T-cell (primary cell): ENCODE data around the gene ARHGEF25. TPM values are rescaled to one million over a fixed set of nuclear protein-coding genes. Genes with fewer than 3 reads are reported as not detected.

Source experiments
- ATAC-seq, 4 experiments: fragments of 200-7000 bp in 3 of 4; fragments of 150-1000 bp in 1 of 4; cut with Tn5 transposase; replicated peaks in 1 of 4; 1 replicate in 3 of 4; 2 replicates in 1 of 4; pipeline ENCODE4 v1.10.0; 2021; ENCODE audit warnings: moderate library complexity in 3 of 4, mild to moderate bottlenecking in 2 of 4, moderate number of reproducible peaks in 1 of 4
- CTCF ChIA-PET, 2 donors: fragments of 300-600 bp; sonication (Branson Sonifier 250); formaldehyde crosslinking; loops; one replicate each; lab custom pipeline; 2022; ENCODE audit warnings: antibody characterized with exemption in 2 of 2; lab: Charles Lee
- POLR2A ChIA-PET, 2 donors: fragments of 300-600 bp; sonication (Branson Sonifier 250); formaldehyde crosslinking; loops; one replicate each; lab custom pipeline; 2022; ENCODE audit warnings: antibody characterized with exemption in 2 of 2; lab: Charles Lee
- DNase-seq, 35 experiments: peaks; one replicate each; pipeline versions ENCODE4 v3.0.0 to v3.0.0-alpha.2; 2013 to 2023
- H3K27ac ChIP-seq: one replicate; pipeline ENCODE4 v1.5.1; 2013; ENCODE audit warnings: low read length
- H3K27me3 ChIP-seq, 2 experiments: replicated peaks in 1 of 2; 1 replicate in 1 of 2; 2 replicates in 1 of 2; pipeline versions ENCODE4 v1.6.1 to v1.7.0; 2013; ENCODE audit warnings: low read length in 1 of 2, mixed read lengths in 1 of 2; ENCODE audit not compliant: control insufficient read depth in 2 of 2, insufficient read depth in 2 of 2; ENCODE audit errors: extremely low read depth in 1 of 2
- H3K36me3 ChIP-seq, 2 donors: 1 replicate in 1 of 2; 2 replicates in 1 of 2; pipeline versions ENCODE4 v1.6.1 to v1.7.0; 2013; ENCODE audit warnings: low read length in 1 of 2; ENCODE audit not compliant: control insufficient read depth in 2 of 2, insufficient read depth in 1 of 2; ENCODE audit errors: extremely low read depth in 1 of 2
- H3K4me1 ChIP-seq, 2 experiments: 1 replicate in 1 of 2; 2 replicates in 1 of 2; pipeline versions ENCODE4 v1.6.1 to v1.7.0; 2013; ENCODE audit warnings: low read length in 2 of 2, mixed read lengths in 1 of 2; ENCODE audit not compliant: insufficient read depth in 2 of 2, control insufficient read depth in 1 of 2; ENCODE audit errors: extremely low read depth in 1 of 2
- H3K4me3 ChIP-seq, 2 donors: 1 replicate in 1 of 2; 2 replicates in 1 of 2; pipeline versions ENCODE4 v1.5.1 to v1.7.0; 2013; ENCODE audit warnings: mild to moderate bottlenecking in 2 of 2, low read length in 1 of 2, moderate library complexity in 1 of 2; ENCODE audit not compliant: control insufficient read depth in 1 of 2; ENCODE audit errors: extremely low read depth in 1 of 2
- H3K9me3 ChIP-seq: 2 replicates; pipeline ENCODE4 v1.7.0; 2013
- H3K27ac Mint-ChIP-seq, 2 donors: one replicate each; pipeline ENCODE4 v1.8.0; 2020 to 2021; ENCODE audit warnings: mild to moderate bottlenecking in 2 of 2, mixed read lengths in 2 of 2
- H3K27me3 Mint-ChIP-seq, 2 donors: one replicate each; pipeline ENCODE4 v1.8.0; 2021 to 2022; ENCODE audit warnings: mixed read lengths in 2 of 2
- H3K36me3 Mint-ChIP-seq: one replicate; pipeline ENCODE4 v1.8.0; 2021; ENCODE audit warnings: mixed read lengths
- H3K4me1 Mint-ChIP-seq, 3 donors: one replicate each; pipeline ENCODE4 v1.8.0; 2020 to 2022; ENCODE audit warnings: mixed read lengths in 3 of 3, mild to moderate bottlenecking in 1 of 3
- H3K4me3 Mint-ChIP-seq, 3 donors: one replicate each; pipeline ENCODE4 v1.8.0; 2020 to 2022; ENCODE audit warnings: mild to moderate bottlenecking in 3 of 3, mixed read lengths in 3 of 3, moderate library complexity in 3 of 3
- H3K9me3 Mint-ChIP-seq, 3 donors: one replicate each; pipeline ENCODE4 v1.8.0; 2020 to 2022; ENCODE audit warnings: mixed read lengths in 3 of 3
- WGBS: methylation state at CpG from one replicate; pipeline ENCODE4 v1.1.5; 2013; ENCODE audit warnings: missing lambda C conversion rate; ENCODE audit not compliant: insufficient coverage; 5-methylcytosine and 5-hydroxymethylcytosine counted together
- total RNA-seq, 35 experiments: library from RNA in 6 of 35; stranded (reverse) in 6 of 35; fragments of 120-200 nt in 1 of 35; gene quantifications; one replicate each; pipeline versions ENCODE4 v1.2.1 to v1.2.4 and lab custom pipeline; 2013 to 2026

The ARHGEF25 gene
- total RNA-seq, 5 donors from 2014 or later (not counting 1 experiment from before 2014, with no cell fraction given) = 0.67 to 1.4 (median 0.84) TPM

DNA sequence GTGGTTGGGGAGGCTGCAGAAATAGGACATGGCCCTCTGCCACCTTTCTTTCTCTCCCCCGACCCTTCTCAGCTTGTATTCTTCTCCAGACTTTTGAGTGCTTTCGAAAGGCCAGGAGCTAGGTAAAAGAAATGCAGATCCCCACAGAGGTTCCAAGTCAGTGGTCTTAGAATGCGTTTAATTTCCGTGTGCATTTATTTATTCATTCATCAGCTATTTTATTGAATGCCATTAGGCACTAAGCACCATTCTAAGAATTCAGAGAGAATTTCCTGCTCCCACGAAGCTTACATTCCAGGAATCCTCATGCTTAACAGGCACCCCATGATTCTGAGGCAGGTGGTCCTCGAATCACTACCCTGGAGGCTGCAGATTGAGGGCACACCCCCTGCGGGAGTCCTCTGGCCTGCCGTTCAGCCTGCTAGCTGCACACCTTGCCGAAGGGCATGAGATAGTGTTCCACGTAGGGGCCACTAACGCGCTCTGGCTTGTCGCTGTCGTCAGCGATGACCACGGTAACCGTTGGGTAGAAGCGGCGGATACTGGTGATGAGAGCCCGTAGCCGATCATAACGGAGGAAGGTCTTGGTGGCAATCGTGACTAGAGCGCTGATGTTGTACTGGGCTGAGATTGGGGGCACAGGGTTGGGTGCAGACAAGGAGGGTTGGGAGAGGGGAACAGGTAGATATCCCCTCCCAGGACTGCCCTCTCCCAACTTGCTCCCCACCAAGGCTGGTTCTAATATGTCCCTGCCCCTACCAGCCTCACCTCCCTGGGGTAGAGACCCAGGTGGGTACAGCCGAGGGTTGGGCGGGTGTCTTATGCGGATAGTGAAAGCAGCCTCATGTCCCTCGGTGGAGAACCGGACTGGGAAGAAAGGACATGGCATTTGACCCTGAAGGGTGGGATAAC is 17.3 kb downstream of the ARHGEF25 start:
- ATAC-seq (no peak), DNase-seq (peak in 1 of 35 experiments; percentile 0)
- H3K36me3 Mint-ChIP-seq = no peaks in the 10 kb centered on the region
- H3K4me1 Mint-ChIP-seq = peaks cover 9 to 23% (median 17%) of the 10 kb centered on the region in 3 donors
- ChIA-PET CTCF (interaction anchor here (0.6 to 1.2 kb wide), 3 partner anchors 106 to 252 kb away, joined by 3 to 4 read pairs (median 3); no protein-coding TSS in a partner anchor), POLR2A (no interaction called here)
- H3K36me3 ChIP-seq = no peaks in the 10 kb centered on the region
- H3K9me3 Mint-ChIP-seq = no peaks in the 10 kb centered on the region
- H3K4me3 ChIP-seq = no peak overlapping the region
- H3K27ac Mint-ChIP-seq = no peak overlapping the region
- H3K27ac ChIP-seq = no peak overlapping the region
- no peaks in the 10 kb centered on the region for H3K9me3 ChIP-seq
- peaks cover 15 to 94% of the 10 kb centered on the region in 2 experiments for H3K27me3 ChIP-seq
- WGBS = 43% methylated on average over 21 of the region's 29 CpGs
- H3K4me1 ChIP-seq = peaks cover 0 to 28% of the 10 kb centered on the region in 2 experiments
- H3K4me3 Mint-ChIP-seq = peak overlapping the region in 1 of 3 donors; percentile 56
- peaks cover 66 to 83% of the 10 kb centered on the region in 2 donors for H3K27me3 Mint-ChIP-seq

DNA sequence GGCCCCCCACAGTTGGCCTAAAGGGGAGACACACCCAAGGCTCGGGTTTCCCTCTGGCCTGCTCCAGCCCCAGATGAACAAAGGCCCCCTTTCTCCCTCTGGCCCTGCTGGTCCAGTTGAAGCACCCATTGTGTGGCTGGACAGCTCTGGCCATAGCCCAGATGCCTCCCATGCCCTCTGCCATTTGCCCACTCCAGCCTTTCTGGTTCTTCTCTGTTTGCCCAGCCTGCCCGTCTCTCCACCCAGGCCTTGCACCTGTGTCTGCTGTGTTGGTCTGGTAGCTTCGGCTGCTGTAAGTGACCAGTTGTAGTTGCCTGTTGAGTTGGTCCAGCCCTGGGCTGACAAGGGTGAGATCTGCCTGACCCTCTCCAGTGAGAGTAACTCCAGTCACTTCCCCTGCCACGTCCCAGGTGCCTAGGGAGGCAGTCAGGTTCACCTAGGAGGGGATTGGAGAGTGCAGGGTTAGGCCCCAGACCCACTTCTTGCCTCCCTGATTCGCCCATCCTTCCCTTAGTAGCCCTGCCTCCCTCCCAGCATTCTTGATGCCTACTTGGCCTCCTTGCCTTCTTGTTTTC is 18.7 kb downstream of the ARHGEF25 start:
- Mint-ChIP-seq H3K27me3 (peaks cover 53 to 78% of the 10 kb centered on the region in 2 donors), H3K4me3 (no peak overlapping the region), H3K4me1 (peaks cover 9 to 23% (median 17%) of the 10 kb centered on the region in 3 donors), H3K27ac (no peak overlapping the region), H3K9me3 (no peaks in the 10 kb centered on the region), H3K36me3 (no peaks in the 10 kb centered on the region)
- Histone ChIP-seq H3K9me3 (no peaks in the 10 kb centered on the region), H3K36me3 (no peaks in the 10 kb centered on the region), H3K4me3 (no peak overlapping the region), H3K27ac (no peak overlapping the region), H3K27me3 (peaks cover 15 to 86% of the 10 kb centered on the region in 2 experiments), H3K4me1 (peaks cover 0 to 28% of the 10 kb centered on the region in 2 experiments)
- ChIA-PET CTCF (interaction anchor here (0.6 to 1.4 kb wide), 2 partner anchors 131 to 171 kb away, joined by 3 to 4 read pairs; no protein-coding TSS in a partner anchor), POLR2A (no interaction called here)
- ATAC-seq (no peak), DNase-seq (peak in 1 of 35 experiments; percentile 2)
- 77% methylated on average over 3 of the region's 5 CpGs for WGBS

DNA sequence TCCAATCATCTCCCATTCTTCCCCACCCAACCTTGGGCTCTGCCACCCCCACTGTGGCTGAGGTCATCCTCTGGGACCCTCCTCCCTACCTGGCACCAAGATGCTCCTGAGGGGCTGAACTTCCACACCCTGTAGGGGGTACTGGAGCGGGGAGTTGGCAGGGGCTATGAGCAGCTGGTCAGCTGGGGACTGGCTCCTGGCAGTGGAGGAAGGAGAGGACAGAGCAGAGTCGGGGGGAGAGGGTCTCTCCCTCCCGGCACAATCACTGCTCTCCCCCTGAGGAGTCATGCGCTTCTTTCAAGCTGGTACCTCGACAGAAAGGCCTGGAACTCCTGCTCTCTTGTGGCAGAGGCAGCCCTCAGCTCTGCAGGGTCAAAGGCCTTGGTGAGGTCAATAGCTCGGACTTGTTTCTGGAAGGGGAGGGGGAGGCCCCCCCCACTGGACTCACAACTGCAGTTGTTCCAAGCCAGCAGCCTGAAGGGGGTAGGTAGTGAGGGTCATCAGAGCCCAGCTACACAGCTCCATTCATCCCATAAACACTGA is 19.7 kb downstream of the ARHGEF25 start:
- Histone ChIP-seq H3K4me3 (no peak overlapping the region), H3K9me3 (no peaks in the 10 kb centered on the region), H3K4me1 (peaks cover 0 to 28% of the 10 kb centered on the region in 2 experiments), H3K36me3 (no peaks in the 10 kb centered on the region), H3K27me3 (peaks cover 13 to 86% of the 10 kb centered on the region in 2 experiments), H3K27ac (no peak overlapping the region)
- ChIA-PET POLR2A (no interaction called here), CTCF (interaction anchor here (0.6 to 1.4 kb wide), 3 partner anchors 47 to 172 kb away, joined by 3 to 4 read pairs (median 4); no protein-coding TSS in a partner anchor)
- no peak overlapping the region for H3K27ac Mint-ChIP-seq
- no peaks in the 10 kb centered on the region for H3K9me3 Mint-ChIP-seq
- peaks cover 43 to 68% of the 10 kb centered on the region in 2 donors for H3K27me3 Mint-ChIP-seq
- DNase-seq (peak in 1 of 35 experiments; percentile 2), ATAC-seq (no peak)
- peaks cover 9 to 23% (median 17%) of the 10 kb centered on the region in 3 donors for H3K4me1 Mint-ChIP-seq
- H3K36me3 Mint-ChIP-seq = no peaks in the 10 kb centered on the region
- H3K4me3 Mint-ChIP-seq = peak overlapping the region in 1 of 3 donors; percentile 21
- no CpG with 5 or more reads among the region's 6 CpGs for WGBS

DNA sequence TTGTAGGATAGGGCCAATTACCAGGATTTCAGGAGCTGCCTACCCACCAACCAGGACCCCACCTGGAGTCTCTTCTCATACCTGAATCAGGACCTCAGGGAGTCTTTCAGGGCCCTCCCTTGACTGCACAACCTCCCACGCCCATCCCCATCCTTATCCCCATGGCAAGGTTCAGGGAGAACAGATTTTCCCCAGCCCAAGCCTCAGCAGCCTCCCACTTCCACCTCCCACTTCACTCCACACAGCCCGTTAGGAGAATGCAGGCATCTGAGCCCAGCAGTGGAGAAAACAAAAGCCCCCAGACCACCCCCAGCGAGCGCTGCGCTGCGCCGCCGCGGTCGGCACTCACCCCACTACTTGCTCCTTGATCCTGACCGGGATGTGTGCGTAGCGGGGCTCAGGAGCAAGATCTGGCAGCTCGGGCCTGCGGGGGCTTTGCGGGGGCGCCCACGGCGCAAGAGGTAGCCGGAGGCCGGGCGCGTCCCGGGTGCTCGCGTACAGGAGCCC is 20.4 kb downstream of the ARHGEF25 start:
- no peaks in the 10 kb centered on the region for H3K36me3 Mint-ChIP-seq
- peak overlapping the region in 1 of 3 donors; percentile 73 for H3K4me3 Mint-ChIP-seq
- H3K27ac Mint-ChIP-seq = peak overlapping the region in 1 of 2 donors; percentile 19
- DNase-seq = peak in 1 of 35 experiments; percentile 0
- H3K4me3 ChIP-seq = no peak overlapping the region
- CTCF ChIA-PET = interaction anchor here in 1 of 2 donors (0.7 kb wide), 1 partner anchor 21 kb away, joined by 3 read pairs; the partner anchor contains the start of gene ARHGEF25
- POLR2A ChIA-PET = no interaction called here
- H3K9me3 Mint-ChIP-seq = no peaks in the 10 kb centered on the region
- no peak overlapping the region for H3K27ac ChIP-seq
- no peaks in the 10 kb centered on the region for H3K36me3 ChIP-seq
- ATAC-seq = no peak
- peaks cover 36 to 62% of the 10 kb centered on the region in 2 donors for H3K27me3 Mint-ChIP-seq
- peaks cover 13 to 81% of the 10 kb centered on the region in 2 experiments for H3K27me3 ChIP-seq
- H3K9me3 ChIP-seq = no peaks in the 10 kb centered on the region
- H3K4me1 Mint-ChIP-seq = peaks cover 7 to 21% (median 17%) of the 10 kb centered on the region in 3 donors
- 16% methylated on average over 26 of the region's 26 CpGs for WGBS
- H3K4me1 ChIP-seq = peaks cover 0 to 28% of the 10 kb centered on the region in 2 experiments

DNA sequence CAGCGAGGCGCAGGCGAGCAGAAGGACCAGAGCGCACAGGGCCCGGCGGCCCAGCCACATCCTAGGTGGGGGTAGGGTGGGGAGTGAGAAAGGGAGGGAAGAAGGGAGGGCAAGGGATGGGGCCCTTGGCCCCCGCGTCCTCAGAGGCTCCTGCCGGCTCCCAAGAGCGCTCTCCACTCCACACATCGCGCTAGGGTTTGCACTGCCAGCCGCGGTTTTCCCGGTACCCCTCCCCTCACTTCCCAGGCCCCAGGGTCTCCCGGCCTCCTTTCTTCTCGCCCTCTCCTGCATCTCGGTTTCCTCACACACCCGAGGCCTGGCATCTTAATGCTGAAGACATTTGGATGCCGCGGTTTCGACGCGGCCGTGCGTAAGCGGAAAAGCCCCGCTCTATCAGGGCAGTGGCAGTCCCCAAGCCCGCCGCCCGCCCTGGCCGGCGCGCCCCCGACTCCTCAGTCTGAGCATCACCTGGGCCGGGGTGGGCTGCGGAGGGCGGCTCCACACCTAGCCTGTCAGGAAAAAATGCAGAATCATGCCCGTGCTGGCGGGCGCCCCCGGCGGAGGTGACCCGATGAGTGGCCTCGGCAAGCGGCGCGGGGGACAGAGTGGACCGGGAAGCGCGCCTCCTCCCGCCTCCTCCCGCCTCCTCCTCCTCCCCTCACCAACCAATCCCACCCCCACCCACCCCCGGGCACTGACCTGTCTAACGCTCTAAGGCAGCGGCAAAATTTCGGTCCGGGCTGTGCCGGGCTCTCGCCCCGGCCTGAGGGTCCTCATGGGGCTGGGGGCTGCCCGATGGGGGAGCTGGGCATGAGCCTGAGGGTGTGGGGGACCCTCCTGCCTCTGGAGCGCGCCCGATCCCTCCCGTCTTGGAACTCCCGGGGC is 21.1 kb downstream of the ARHGEF25 start:
- ATAC-seq = peak; percentile 15 to 44 (median 24)
- peaks cover 30 to 58% of the 10 kb centered on the region in 2 donors for H3K27me3 Mint-ChIP-seq
- no peak overlapping the region for H3K27ac Mint-ChIP-seq
- H3K36me3 ChIP-seq = no peaks in the 10 kb centered on the region
- H3K27me3 ChIP-seq = peaks cover 10 to 76% of the 10 kb centered on the region in 2 experiments
- DNase-seq = peak in 6 of 35 experiments; percentile 18 to 55 (median 26)
- peaks cover 0 to 27% of the 10 kb centered on the region in 2 experiments for H3K4me1 ChIP-seq
- WGBS = 1% methylated on average over 42 of the region's 67 CpGs
- ChIA-PET CTCF (interaction anchor here (0.6 to 1.7 kb wide), 12 partner anchors 10 to 205 kb away, joined by 3 to 11 read pairs (median 3); partner anchors contain the start of genes ARHGEF25 (in 1 of the 2) and PIP4K2C (in 1 of the 2)), POLR2A (no interaction called here)
- H3K4me3 ChIP-seq = peak overlapping the region; percentile 51 to 53
- no peaks in the 10 kb centered on the region for H3K9me3 Mint-ChIP-seq
- peak overlapping the region; percentile 47 to 73 (median 56) for H3K4me3 Mint-ChIP-seq
- no peak overlapping the region for H3K27ac ChIP-seq
- H3K36me3 Mint-ChIP-seq = no peaks in the 10 kb centered on the region
- H3K9me3 ChIP-seq = no peaks in the 10 kb centered on the region
- peaks cover 0 to 17% (median 13%) of the 10 kb centered on the region in 3 donors for H3K4me1 Mint-ChIP-seq
